Medulla oblongata (tissue), 1 donor: ENCODE results near the gene LRRC8A.
"Not testable (repeated sequence)": the region's sequence is repeated elsewhere in the genome, so short reads cannot be mapped to it uniquely, and the experiment has no call there.

ENCODE experiments used
- DNase-seq: peaks from one replicate; pipeline ENCODE4 v3.0.0-alpha.2; 2015; ENCODE audit errors: extremely low spot score

The LRRC8A gene

DNA sequence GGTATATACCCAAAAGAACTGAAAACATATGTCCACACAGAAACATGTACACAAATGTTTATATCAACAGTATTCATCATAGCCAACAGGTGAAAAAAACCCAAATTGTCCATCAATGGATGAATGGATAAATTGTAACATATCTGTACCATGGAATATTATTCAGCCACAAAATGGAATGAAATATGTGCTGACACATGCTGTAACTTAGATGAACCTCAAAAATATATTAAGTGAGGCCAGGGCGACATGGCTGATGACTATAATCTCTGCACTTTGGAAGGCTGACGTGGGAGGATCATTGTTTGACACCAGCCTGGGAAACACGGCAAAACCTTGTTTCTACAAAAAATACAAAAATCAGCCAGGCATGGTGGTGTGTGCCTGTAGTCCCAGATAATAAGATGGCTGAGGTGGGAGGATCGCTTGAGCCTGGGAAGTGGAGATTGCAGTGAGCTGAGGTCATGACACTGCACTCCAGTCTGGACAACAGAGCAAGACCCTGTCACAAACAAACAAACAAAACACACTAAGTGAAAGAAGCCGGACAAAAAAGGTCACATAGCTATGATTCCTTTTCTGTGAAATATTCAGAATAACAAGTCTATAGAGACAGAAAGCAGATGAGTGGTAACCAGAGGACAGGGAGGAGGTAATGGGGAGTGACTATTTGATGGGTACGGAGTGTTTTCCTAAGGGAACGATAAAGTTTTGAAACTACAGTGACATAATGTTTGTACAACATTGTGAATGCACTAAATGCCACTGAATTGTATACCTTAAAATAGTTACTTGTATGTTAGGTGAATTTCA lies 11.6 kb upstream of the LRRC8A start:
- no peak for DNase-seq

GRCh38 chr9:128870941-128871265 lies 11.0 kb upstream of the LRRC8A start:
- not testable (repeated sequence) for DNase-seq

DNA sequence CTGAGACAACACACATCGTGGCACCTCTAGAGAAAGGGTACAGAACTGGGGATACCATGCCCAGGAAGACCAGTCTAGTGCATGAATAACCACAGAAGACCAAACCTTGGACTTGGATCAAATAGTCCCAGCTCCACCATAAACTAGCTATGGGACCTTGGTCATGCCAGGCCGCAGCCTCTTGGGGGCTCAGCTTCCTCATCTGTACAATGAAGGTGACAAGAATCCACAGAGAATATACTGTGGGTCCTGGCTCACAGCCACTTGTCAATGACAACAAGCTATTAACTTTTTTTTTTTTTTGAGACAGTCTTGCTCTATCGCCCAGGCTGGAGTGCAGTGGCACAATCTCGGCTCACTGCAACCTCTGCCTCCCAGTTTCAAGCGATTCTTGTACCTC lies 4.1 kb upstream of the LRRC8A start:
- DNase-seq: no peak

DNA sequence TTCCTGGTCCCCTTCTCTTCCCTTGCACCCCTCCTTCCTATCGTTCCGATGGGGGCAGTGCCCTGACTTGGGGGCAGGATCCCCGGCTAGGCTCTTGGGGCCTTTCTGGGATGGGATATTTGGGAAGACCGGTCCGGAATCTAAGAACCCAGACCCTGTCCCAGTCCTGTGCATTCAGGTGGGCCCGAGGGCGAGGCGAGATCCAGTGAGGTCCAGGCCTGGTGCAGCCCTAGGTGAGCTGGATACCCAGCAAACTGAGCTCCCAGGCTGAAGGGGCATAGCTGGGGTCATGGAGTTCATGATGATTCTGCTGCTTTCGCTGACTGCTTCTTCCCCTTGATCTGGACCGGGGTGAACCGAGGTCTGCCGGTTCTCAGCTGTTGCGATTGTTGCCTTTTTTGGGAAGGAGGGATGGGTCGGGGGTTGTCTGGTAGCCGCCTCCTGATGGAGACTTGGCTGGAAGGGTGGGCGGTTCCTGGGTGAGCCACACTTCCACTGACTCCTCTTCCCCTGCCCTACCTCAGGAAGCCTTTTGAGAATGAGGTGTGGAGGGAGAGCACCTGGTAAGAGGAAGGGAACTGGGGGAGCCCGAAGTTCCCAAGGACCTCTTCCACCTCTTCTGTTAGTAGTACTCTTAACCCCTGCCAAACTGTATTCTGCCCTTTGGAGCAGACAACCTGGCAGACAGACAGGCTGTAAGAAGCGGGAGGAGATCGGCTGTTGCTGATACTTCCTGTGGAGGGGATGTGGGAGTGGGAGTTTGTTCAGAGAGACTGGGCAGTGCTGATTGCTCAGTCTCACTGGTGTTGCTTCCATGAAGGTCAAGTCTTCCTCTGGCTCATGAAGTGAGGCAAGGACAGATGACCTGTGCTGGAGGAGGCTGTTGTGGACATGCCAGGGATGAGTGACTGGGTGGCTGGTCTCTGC lies 1.0 kb downstream of the LRRC8A start:
- no peak for DNase-seq

GRCh38 chr9:128884164-128884563 lies 2.2 kb downstream of the LRRC8A start:
- no peak for DNase-seq

DNA sequence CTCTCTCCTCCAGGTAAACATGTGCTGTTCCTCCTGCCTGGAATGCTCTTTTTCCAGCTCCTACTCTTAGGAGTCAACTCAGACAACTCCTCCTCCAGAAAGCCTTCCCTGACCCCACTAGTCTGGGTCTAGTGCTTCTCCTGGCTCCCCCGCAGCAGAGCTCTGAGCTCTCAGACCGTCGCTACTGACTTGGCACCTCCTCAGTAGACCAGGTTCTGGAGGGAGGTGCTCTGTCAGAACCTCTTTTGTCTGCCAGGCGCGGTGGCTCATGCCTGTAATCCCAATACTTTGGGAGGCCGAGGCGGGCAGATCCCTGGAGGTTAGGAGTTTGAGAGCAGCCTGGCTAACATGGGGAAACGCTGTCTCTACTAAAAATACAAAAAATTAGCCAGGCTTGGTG lies 3.4 kb downstream of the LRRC8A start:
- DNase-seq: no peak

DNA sequence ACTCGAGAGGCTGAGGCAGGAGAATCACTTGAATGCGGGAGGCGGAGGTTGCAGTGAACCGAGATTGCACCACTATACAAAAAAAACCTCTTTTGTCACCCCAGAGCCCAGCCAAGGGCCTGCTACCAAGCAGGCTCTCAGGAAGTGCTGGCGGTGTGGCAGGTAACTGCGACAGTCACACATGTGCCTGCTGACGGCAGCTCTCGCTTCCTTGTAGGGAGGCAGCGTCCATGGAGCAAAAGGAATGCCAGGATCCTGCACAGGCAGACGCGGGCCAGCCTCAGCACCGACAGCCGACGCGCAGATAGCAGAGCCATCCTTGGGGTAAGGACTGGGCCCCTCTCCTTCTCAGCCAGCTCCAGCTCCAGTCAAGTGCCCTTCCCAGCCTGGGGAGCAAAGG lies 3.9 kb downstream of the LRRC8A start:
- DNase-seq: no peak

DNA sequence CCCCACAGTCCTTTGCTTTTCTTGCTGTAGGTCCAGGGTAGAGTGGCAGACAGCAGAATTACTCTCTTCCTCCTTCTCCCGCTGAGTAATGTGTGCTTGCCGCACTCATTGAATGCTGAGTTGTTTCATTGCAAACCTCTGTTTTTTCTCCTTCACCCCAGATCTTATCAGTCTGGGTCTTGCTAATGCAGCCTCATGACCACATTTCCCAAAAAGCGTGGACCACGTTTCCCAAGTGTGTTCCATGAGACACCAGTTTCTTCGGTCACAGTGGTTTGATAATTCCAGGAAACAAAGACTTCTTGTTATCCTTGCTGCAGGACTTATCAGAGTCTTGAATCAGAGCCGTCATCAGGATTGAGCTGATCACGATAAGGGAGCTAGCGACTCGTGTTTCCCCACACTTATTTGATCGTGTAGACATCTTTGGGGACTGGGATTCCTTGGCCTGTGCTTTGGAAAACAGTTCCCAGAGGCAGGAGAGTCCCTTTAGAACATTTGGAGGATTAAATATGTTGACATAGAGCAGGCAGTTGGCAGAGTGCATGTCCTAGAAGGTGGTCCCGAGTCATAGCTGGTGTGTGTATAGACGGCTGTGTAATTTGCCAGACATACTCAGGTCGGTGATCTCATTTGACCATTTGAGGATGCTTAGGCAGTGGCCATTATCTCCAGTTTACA lies 4.4 kb downstream of the LRRC8A start:
- no peak for DNase-seq

GRCh38 chr9:128887049-128887448 lies 5.1 kb downstream of the LRRC8A start:
- no peak for DNase-seq

DNA sequence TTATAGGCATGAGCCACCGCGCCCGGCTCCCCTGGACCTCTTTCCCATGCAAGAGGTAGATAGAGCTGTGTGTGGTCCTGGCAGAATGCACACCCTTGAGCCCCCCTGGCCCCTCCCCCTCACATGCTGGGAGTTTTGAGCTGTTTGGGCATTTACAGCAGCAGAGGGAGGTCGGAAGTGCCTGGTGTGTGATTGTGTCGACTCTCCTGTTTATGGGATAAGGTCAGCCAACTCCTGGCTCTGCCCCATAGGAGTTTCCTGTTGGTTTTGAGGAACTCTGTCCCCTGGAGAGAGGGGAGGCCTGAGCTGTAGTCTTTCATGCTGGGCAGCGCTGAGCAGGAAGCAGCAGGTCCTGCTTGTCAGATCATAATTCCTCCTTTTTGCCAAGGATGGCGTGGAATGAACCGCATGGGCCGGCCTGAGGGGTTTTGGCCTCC lies 6.0 kb downstream of the LRRC8A start:
- no peak for DNase-seq

DNA sequence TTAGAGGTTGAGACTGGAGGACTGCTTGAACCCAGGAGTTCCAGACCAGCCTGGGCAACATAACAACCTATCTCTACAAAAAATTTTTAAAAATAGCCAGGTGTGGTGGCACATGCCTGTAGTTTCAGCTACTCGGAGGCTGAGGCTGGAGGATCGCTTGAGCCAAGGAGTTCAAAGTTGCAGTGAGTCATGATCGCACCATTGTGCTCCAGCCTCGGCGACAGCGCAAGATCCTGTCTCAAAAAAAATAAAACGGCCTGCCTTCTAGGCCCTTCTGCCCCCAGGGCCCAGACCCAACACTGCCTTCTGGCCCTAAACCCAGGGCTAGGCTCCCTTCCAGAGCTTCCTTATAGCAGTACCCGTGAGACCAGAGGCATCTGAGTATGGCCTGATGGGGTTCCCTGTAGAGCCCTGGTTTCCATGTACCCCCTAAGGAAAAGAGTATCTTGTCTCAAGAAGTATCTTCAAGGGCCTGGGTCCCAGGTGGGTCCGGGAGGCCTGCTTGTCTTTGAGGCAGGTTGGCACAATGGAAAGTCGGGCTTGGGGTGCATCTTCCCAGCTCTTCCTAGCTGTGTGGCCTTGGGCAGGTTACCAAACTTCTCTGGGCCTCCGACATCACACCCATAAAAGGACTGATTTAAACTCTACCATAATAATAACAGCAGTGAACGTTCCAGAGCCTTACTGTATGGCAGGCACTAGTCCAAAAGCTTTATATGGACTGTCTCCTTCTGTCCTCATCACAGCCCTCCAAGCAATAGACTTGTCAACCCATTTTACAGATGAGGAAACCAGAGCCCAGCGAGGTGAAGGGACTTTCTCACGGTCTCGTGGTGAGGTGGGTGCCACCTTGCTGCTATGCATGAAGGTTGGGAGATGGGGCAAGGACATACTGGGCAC lies 9.6 kb downstream of the LRRC8A start:
- DNase-seq: no peak

DNA sequence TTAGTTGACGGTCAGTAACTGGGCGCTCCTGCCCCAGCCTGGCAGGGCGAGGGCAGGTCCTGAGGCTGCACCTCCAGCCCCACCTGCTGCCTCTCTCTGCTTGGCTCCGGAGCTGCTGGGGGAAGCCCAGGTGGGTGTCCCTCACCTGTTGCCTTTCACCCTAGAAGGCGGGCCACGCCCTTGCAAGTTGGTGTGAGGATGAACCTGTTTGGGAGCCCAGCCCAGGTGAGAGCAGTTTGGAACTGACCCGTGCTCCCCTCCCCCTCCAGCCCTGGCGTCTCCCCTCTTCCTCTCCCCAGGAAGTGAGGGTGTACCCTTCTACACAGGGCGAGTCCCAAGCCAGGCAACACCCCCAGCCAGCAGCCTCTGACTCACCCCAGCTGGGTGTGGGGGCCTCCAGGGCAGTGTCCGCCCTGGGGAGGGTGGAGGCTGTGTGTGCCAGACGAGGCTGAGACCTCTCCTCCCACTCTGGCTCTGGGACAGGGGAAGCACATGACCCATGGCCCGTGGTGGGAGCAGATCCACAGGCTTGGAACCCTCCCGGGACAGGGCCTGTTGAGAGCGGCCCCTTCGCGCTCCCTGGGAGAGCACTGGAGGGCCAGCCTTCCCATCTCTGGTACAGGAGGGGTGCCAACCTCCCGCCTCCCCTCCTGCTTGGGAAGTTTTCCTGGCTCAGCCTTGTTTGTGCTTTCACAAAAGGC lies 10.4 kb downstream of the LRRC8A start:
- peak; percentile 94 for DNase-seq

DNA sequence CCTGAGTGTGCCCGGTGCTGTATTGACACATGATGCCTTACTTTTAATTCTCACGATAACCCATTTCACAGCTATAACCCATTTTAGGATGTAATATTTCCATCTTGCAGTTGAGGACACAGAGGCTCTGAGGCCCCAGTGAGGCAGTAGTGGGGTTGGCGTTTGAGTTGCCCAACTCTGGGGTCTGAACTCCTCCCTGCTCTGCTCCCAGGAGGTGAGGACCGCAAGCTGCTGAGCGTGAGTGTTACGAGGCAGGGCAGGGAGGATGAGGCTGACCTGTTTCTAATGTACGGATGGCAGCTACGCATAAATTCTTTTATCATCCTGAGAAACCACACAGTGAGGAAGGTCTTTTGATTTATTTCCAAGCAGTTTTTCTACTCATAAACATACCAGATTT lies 11.4 kb downstream of the LRRC8A start:
- DNase-seq: no peak

GRCh38 chr9:128894764-128895163 lies 12.8 kb downstream of the LRRC8A start:
- no peak for DNase-seq

GRCh38 chr9:128895556-128895955 lies 13.6 kb downstream of the LRRC8A start:
- DNase-seq: no peak

DNA sequence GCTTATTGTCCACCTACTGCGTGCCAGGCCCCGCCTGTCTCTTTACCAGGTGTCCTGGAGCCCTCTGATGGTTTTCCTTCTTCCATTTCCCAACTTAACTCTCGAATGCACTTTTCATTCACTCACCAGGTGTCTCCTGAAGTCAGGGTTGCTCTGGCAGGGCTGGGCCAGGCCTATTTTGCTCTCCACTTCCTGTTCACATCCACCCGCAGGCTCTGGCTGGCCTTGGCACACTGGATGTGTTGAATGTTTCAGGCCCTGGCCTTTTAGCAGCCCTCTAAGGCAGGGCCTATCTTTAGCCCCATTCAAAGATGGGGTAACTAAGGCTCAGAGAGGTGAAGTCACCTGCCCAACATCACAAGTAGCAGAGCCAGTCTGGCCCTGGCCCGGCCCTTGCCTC lies 16.4 kb downstream of the LRRC8A start:
- no peak for DNase-seq

DNA sequence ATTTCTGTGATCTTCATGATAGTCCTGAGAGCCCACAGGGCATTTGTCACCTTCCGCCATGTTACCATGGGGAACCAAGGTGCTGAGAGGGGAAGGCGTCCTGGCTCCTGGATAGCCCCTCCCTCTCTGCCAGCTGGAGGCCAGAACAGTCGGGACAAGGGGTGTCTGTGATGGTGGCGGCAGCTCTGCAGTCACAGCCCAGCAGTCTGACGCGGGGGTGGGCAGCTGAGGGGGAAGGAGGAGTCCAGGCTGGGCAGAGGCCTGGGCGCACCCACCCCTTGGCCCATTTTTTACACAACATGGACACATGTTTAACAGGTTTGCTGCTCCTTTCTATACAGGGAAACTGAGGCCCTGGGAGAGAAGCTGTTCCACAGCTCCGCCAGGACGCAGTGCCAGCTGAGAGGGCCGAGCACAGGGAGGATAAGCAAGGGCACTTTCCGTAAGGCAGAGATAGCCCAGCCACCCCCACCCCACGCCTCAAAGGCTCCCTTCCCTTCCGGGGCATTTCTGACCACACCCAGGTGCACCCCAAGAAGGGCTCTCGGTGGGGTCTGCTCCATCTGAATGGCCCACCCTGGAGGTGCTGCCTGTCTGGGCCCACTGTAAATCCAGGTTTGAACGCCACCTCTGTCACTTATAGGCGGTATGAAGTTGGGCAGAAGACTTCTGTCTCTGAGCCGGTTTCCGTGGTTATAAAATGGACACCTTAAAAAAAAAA lies 17.1 kb downstream of the LRRC8A start:
- peak; percentile 38 for DNase-seq

- no peak for DNase-seq
Measured at GRCh38 chr9:128899566-128900322, 17.8 kb downstream of the LRRC8A start.

- no peak for DNase-seq
Measured at GRCh38 chr9:128901379-128901778, 19.4 kb downstream of the LRRC8A start.
